Anterior cingulate cortex (tissue), 58 donors: ENCODE measurements around the gene DAB2IP.

Experiments
- DNase-seq, 58 donors: peaks; one replicate each; lab custom pipeline; 2025; lab: John Stamatoyannopoulos, UW

Gene DAB2IP

GRCh38 chr9:121717141-121717991 is 65.9 kb downstream of the DAB2IP start:
- DNase-seq = no peak

GRCh38 chr9:121718084-121718483 is 66.7 kb downstream of the DAB2IP start:
- DNase-seq = peak in 54 of 58 donors; percentile 16 to 90 (median 62)

- DNase-seq = no peak
Observed at GRCh38 chr9:121718501-121718900, 67.1 kb downstream of the DAB2IP start.

- no peak for DNase-seq
Observed at GRCh38 chr9:121720311-121721057, 69.0 kb downstream of the DAB2IP start.

- no peak for DNase-seq
Observed at GRCh38 chr9:121721058-121721350, 69.6 kb downstream of the DAB2IP start.

- DNase-seq = no peak
Observed at GRCh38 chr9:121721770-121722169, 70.3 kb downstream of the DAB2IP start.

- DNase-seq = peak in 55 of 58 donors; percentile 25 to 89 (median 69)
Observed at GRCh38 chr9:121725008-121725775, 73.8 kb downstream of the DAB2IP start.

- DNase-seq = peak in 22 of 58 donors; percentile 7 to 76 (median 34)
Observed at GRCh38 chr9:121727295-121728020, 76.0 kb downstream of the DAB2IP start.

- DNase-seq = no peak
Observed at GRCh38 chr9:121728916-121729315, 77.5 kb downstream of the DAB2IP start.

GRCh38 chr9:121729769-121730562 is 78.5 kb downstream of the DAB2IP start:
- DNase-seq = peak in 8 of 58 donors; percentile 8 to 54 (median 21)

GRCh38 chr9:121731090-121731489 is 79.7 kb downstream of the DAB2IP start:
- DNase-seq = no peak

GRCh38 chr9:121731919-121732318 is 80.5 kb downstream of the DAB2IP start:
- no peak for DNase-seq

- DNase-seq = no peak
Observed at GRCh38 chr9:121732389-121732788, 81.0 kb downstream of the DAB2IP start.

GRCh38 chr9:121732886-121733285 is 81.5 kb downstream of the DAB2IP start:
- DNase-seq = no peak

- DNase-seq = no peak
Observed at GRCh38 chr9:121734465-121734864, 83.0 kb downstream of the DAB2IP start.

GRCh38 chr9:121735065-121735792 is 83.8 kb downstream of the DAB2IP start:
- peak in 1 of 58 donors; percentile 24 for DNase-seq

GRCh38 chr9:121735793-121736770 is 84.6 kb downstream of the DAB2IP start:
- DNase-seq = no peak
